GM23338 (cell line): ENCODE data around the gene SLC19A2. TPM values are rescaled to one million over a fixed set of nuclear protein-coding genes. Genes with fewer than 3 reads are reported as not detected.
A peak's percentile ranks its signal among the peaks of the same experiment; 100 is the strongest.

Experiments
- ATAC-seq: fragments of 200-7000 bp; cut with Tn5 transposase; 3 replicates; pipeline ENCODE4 v1.9.1; 2020
- DNase-seq: peaks from one replicate; pipeline ENCODE4 v3.0.0-alpha.2; 2015; ENCODE audit warnings: low spot score
- H2AFZ ChIP-seq: fragments of 200-600 bp; sonication (generic); 2 replicates; pipeline ENCODE4 v1.8.0; 2016; ENCODE audit warnings: antibody characterized with exemption, mild to moderate bottlenecking, moderate library complexity
- H3F3A ChIP-seq: fragments of 200-600 bp; sonication (generic); replicated peaks from 2 replicates; pipeline ENCODE4 v1.8.0; 2017; ENCODE audit warnings: antibody characterized with exemption, mixed run types, low read depth
- H3K27ac ChIP-seq: fragments of 200-600 bp; sonication (generic); 2 replicates; pipeline ENCODE4 v1.6.1; 2016; ENCODE audit warnings: low read depth
- H3K27me3 ChIP-seq: fragments of 200-600 bp; sonication (generic); 2 replicates; pipeline ENCODE4 v1.8.0; 2016; ENCODE audit warnings: mild to moderate bottlenecking, mixed run types, moderate library complexity; ENCODE audit not compliant: insufficient read depth
- H3K36me3 ChIP-seq: fragments of 200-600 bp; sonication (generic); 2 replicates; pipeline ENCODE4 v1.8.0; 2016; ENCODE audit warnings: mild to moderate bottlenecking; ENCODE audit not compliant: insufficient read depth
- H3K4me1 ChIP-seq: fragments of 200-600 bp; sonication (generic); 2 replicates; pipeline ENCODE4 v1.8.0; 2016; ENCODE audit warnings: mild to moderate bottlenecking, moderate library complexity; ENCODE audit not compliant: insufficient read depth
- H3K4me2 ChIP-seq: fragments of 200-600 bp; sonication (generic); 2 replicates; pipeline ENCODE4 v1.7.1; 2017; ENCODE audit warnings: mixed run types
- H3K4me3 ChIP-seq: fragments of 200-600 bp; sonication (generic); 2 replicates; pipeline ENCODE4 v1.6.1; 2016; ENCODE audit warnings: mixed run types
- H3K79me2 ChIP-seq: fragments of 200-600 bp; sonication (generic); replicated peaks from 2 replicates; pipeline ENCODE4 v1.8.0; 2017; ENCODE audit warnings: mild to moderate bottlenecking; ENCODE audit not compliant: insufficient read depth
- H3K9me2 ChIP-seq: fragments of 200-600 bp; sonication (generic); 2 replicates; pipeline ENCODE4 v1.8.0; 2017; ENCODE audit not compliant: insufficient read depth
- H4K20me1 ChIP-seq: fragments of 200-600 bp; sonication (generic); replicated peaks from 2 replicates; pipeline ENCODE4 v1.8.0; 2017; ENCODE audit warnings: mild to moderate bottlenecking; ENCODE audit not compliant: insufficient read depth
- H3K27ac Mint-ChIP-seq: 2 replicates; pipeline ENCODE4 v1.8.0; 2020; ENCODE audit warnings: inconsistent platforms, mild to moderate bottlenecking, moderate library complexity, mixed read lengths
- H3K27me3 Mint-ChIP-seq: 3 replicates; pipeline ENCODE4 v1.8.0; 2022; ENCODE audit warnings: low read depth, mild to moderate bottlenecking, moderate library complexity, mixed read lengths, inconsistent platforms; ENCODE audit not compliant: insufficient read depth, poor library complexity
- H3K36me3 Mint-ChIP-seq: 3 replicates; pipeline ENCODE4 v1.8.0; 2021; ENCODE audit warnings: low read depth, mild to moderate bottlenecking, inconsistent platforms, moderate library complexity, mixed read lengths
- H3K4me1 Mint-ChIP-seq: 3 replicates; pipeline ENCODE4 v1.8.0; 2020; ENCODE audit warnings: mild to moderate bottlenecking, inconsistent platforms, mixed read lengths
- H3K4me3 Mint-ChIP-seq: 3 replicates; pipeline ENCODE4 v1.8.0; 2021; ENCODE audit warnings: moderate library complexity, mild to moderate bottlenecking, inconsistent platforms, mixed read lengths
- H3K9me3 Mint-ChIP-seq: 3 replicates; pipeline ENCODE4 v1.8.0; 2020; ENCODE audit warnings: moderate library complexity, mild to moderate bottlenecking, inconsistent platforms, mixed read lengths
- CREB1 ChIP-seq: fragments of 250-450 bp; sonication (Bioruptor Pico); IDR thresholded peaks from 2 replicates; pipeline ENCODE4 v1.5.0; 2020; ENCODE audit warnings: low read depth, mild to moderate bottlenecking, moderate library complexity
- EZH2 ChIP-seq: fragments of 200-600 bp; sonication (generic); IDR thresholded peaks from one replicate; pipeline ENCODE4 v1.8.0; 2017; ENCODE audit warnings: antibody characterized with exemption, mild to moderate bottlenecking, low read depth; ENCODE audit not compliant: unreplicated experiment
- EZH2phosphoT487 ChIP-seq: fragments of 200-600 bp; sonication (generic); IDR thresholded peaks from one replicate; pipeline ENCODE4 v1.8.1; 2018; ENCODE audit warnings: antibody characterized with exemption; ENCODE audit not compliant: unreplicated experiment
- JUNB ChIP-seq: IDR thresholded peaks from one replicate; pipeline ENCODE4 v1.6.1; 2016; ENCODE audit warnings: antibody characterized with exemption; ENCODE audit not compliant: unreplicated experiment
- NANOG ChIP-seq: IDR thresholded peaks from 2 replicates; pipeline ENCODE4 v1.6.1; 2016; ENCODE audit warnings: antibody characterized with exemption, borderline replicate concordance
- POLR2AphosphoS5 ChIP-seq: IDR thresholded peaks from 2 replicates; pipeline ENCODE4 v1.6.1; 2016; ENCODE audit warnings: antibody characterized with exemption, low read depth
- STAT1 ChIP-seq: IDR thresholded peaks from one replicate; pipeline ENCODE4 v1.6.1; 2016; ENCODE audit warnings: antibody characterized with exemption; ENCODE audit not compliant: unreplicated experiment
- ZNF114 ChIP-seq: fragments of 250-450 bp; sonication (Bioruptor Pico); IDR thresholded peaks from 2 replicates; pipeline ENCODE4 v1.5.0; 2020; ENCODE audit warnings: mild to moderate bottlenecking, moderate library complexity
- ZNF331 ChIP-seq: fragments of 250-450 bp; sonication (Bioruptor Pico); IDR thresholded peaks from 2 replicates; pipeline ENCODE4 v1.5.0; 2020; ENCODE audit warnings: low read depth, mild to moderate bottlenecking, moderate library complexity
- polyA plus RNA-seq: library from polyadenylated mRNA; unstranded; fragments of >200 nt; fragmentation: Nextera tagmentation; extraction: Ambion mirVana; gene quantifications from 2 replicates; pipeline ENCODE4 v1.2.1, GENCODE V29; 2016
- total RNA-seq: library from RNA; depleted of rRNA; stranded (reverse); fragments of >200 nt; shearing (Covaris generic); gene quantifications from 2 replicates; pipeline ENCODE4 v1.2.3, GENCODE V29; 2014
- TF ChIP-seq, protein P1 (sequence below), 2 experiments: fragments of 200-600 bp in 1 of 2; sonication (generic) in 1 of 2; conservative IDR thresholded peaks; 2 replicates each; pipeline versions ENCODE4 v1.5.1 to v1.6.1; 2016 to 2017; ENCODE audit warnings: antibody characterized with exemption in 2 of 2, low read depth in 2 of 2, mild to moderate bottlenecking in 2 of 2, moderate library complexity in 1 of 2
- TF ChIP-seq, protein P2 (sequence below): IDR thresholded peaks from one replicate; pipeline ENCODE4 v1.6.1; 2018; ENCODE audit warnings: antibody characterized with exemption; ENCODE audit not compliant: unreplicated experiment
- TF ChIP-seq, protein P3 (sequence below): IDR thresholded peaks from 2 replicates; pipeline ENCODE4 v1.6.1; 2016; ENCODE audit warnings: antibody characterized with exemption
- TF ChIP-seq, protein P4 (sequence below): fragments of 250-450 bp; sonication (Bioruptor Pico); IDR thresholded peaks from 2 replicates; pipeline ENCODE4 v1.5.0; 2020; ENCODE audit warnings: mild to moderate bottlenecking, moderate library complexity

Gene SLC19A2
- total and polyA plus RNA-seq, 2 experiments from 2014 or later, result 11.1 to 39.1 TPM

DNA sequence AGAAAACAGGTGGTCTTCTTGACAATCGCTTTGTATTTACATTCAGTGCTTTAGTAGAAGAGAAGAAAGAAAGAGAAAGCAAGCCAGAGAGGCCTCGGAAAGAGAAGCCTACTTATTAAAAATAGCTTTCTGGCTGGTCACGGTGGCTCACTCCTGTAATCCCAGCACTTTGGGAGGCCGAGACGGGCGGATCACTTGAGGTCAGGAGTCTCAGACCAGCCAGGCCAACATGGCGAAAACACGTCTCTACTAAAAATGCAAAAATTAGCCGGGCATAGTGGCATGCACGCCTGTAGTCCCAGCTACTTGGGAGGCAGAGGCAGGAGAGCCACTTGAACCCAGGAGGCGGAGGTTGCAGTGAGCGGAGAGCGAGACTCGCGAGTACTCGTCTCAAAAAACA is 1.8 kb upstream of the SLC19A2 start:
- ATAC-seq, result no peak
- H3K4me1 Mint-ChIP-seq, result peaks cover 46% of the 10 kb centered on the region
- no peak for TF ChIP-seq ZNF114
- TF ChIP-seq NANOG, result no peak
- no peak for TF ChIP-seq EZH2phosphoT487
- TF ChIP-seq, protein P1, sequence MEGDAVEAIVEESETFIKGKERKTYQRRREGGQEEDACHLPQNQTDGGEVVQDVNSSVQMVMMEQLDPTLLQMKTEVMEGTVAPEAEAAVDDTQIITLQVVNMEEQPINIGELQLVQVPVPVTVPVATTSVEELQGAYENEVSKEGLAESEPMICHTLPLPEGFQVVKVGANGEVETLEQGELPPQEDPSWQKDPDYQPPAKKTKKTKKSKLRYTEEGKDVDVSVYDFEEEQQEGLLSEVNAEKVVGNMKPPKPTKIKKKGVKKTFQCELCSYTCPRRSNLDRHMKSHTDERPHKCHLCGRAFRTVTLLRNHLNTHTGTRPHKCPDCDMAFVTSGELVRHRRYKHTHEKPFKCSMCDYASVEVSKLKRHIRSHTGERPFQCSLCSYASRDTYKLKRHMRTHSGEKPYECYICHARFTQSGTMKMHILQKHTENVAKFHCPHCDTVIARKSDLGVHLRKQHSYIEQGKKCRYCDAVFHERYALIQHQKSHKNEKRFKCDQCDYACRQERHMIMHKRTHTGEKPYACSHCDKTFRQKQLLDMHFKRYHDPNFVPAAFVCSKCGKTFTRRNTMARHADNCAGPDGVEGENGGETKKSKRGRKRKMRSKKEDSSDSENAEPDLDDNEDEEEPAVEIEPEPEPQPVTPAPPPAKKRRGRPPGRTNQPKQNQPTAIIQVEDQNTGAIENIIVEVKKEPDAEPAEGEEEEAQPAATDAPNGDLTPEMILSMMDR (conservative IDR thresholded peaks at IDR 0.05; ENCODE audit: low read depth in 2 of 2), result no peak
- no peak for TF ChIP-seq STAT1
- TF ChIP-seq, protein P2, sequence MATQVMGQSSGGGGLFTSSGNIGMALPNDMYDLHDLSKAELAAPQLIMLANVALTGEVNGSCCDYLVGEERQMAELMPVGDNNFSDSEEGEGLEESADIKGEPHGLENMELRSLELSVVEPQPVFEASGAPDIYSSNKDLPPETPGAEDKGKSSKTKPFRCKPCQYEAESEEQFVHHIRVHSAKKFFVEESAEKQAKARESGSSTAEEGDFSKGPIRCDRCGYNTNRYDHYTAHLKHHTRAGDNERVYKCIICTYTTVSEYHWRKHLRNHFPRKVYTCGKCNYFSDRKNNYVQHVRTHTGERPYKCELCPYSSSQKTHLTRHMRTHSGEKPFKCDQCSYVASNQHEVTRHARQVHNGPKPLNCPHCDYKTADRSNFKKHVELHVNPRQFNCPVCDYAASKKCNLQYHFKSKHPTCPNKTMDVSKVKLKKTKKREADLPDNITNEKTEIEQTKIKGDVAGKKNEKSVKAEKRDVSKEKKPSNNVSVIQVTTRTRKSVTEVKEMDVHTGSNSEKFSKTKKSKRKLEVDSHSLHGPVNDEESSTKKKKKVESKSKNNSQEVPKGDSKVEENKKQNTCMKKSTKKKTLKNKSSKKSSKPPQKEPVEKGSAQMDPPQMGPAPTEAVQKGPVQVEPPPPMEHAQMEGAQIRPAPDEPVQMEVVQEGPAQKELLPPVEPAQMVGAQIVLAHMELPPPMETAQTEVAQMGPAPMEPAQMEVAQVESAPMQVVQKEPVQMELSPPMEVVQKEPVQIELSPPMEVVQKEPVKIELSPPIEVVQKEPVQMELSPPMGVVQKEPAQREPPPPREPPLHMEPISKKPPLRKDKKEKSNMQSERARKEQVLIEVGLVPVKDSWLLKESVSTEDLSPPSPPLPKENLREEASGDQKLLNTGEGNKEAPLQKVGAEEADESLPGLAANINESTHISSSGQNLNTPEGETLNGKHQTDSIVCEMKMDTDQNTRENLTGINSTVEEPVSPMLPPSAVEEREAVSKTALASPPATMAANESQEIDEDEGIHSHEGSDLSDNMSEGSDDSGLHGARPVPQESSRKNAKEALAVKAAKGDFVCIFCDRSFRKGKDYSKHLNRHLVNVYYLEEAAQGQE, result no peak
- TF ChIP-seq, protein P3, sequence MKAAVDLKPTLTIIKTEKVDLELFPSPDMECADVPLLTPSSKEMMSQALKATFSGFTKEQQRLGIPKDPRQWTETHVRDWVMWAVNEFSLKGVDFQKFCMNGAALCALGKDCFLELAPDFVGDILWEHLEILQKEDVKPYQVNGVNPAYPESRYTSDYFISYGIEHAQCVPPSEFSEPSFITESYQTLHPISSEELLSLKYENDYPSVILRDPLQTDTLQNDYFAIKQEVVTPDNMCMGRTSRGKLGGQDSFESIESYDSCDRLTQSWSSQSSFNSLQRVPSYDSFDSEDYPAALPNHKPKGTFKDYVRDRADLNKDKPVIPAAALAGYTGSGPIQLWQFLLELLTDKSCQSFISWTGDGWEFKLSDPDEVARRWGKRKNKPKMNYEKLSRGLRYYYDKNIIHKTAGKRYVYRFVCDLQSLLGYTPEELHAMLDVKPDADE, result no peak
- TF ChIP-seq JUNB, result no peak
- TF ChIP-seq EZH2, result no peak
- TF ChIP-seq POLR2AphosphoS5, result no peak
- no peak for TF ChIP-seq ZNF331 (CRISPR knock-in tag)
- TF ChIP-seq, protein P4, sequence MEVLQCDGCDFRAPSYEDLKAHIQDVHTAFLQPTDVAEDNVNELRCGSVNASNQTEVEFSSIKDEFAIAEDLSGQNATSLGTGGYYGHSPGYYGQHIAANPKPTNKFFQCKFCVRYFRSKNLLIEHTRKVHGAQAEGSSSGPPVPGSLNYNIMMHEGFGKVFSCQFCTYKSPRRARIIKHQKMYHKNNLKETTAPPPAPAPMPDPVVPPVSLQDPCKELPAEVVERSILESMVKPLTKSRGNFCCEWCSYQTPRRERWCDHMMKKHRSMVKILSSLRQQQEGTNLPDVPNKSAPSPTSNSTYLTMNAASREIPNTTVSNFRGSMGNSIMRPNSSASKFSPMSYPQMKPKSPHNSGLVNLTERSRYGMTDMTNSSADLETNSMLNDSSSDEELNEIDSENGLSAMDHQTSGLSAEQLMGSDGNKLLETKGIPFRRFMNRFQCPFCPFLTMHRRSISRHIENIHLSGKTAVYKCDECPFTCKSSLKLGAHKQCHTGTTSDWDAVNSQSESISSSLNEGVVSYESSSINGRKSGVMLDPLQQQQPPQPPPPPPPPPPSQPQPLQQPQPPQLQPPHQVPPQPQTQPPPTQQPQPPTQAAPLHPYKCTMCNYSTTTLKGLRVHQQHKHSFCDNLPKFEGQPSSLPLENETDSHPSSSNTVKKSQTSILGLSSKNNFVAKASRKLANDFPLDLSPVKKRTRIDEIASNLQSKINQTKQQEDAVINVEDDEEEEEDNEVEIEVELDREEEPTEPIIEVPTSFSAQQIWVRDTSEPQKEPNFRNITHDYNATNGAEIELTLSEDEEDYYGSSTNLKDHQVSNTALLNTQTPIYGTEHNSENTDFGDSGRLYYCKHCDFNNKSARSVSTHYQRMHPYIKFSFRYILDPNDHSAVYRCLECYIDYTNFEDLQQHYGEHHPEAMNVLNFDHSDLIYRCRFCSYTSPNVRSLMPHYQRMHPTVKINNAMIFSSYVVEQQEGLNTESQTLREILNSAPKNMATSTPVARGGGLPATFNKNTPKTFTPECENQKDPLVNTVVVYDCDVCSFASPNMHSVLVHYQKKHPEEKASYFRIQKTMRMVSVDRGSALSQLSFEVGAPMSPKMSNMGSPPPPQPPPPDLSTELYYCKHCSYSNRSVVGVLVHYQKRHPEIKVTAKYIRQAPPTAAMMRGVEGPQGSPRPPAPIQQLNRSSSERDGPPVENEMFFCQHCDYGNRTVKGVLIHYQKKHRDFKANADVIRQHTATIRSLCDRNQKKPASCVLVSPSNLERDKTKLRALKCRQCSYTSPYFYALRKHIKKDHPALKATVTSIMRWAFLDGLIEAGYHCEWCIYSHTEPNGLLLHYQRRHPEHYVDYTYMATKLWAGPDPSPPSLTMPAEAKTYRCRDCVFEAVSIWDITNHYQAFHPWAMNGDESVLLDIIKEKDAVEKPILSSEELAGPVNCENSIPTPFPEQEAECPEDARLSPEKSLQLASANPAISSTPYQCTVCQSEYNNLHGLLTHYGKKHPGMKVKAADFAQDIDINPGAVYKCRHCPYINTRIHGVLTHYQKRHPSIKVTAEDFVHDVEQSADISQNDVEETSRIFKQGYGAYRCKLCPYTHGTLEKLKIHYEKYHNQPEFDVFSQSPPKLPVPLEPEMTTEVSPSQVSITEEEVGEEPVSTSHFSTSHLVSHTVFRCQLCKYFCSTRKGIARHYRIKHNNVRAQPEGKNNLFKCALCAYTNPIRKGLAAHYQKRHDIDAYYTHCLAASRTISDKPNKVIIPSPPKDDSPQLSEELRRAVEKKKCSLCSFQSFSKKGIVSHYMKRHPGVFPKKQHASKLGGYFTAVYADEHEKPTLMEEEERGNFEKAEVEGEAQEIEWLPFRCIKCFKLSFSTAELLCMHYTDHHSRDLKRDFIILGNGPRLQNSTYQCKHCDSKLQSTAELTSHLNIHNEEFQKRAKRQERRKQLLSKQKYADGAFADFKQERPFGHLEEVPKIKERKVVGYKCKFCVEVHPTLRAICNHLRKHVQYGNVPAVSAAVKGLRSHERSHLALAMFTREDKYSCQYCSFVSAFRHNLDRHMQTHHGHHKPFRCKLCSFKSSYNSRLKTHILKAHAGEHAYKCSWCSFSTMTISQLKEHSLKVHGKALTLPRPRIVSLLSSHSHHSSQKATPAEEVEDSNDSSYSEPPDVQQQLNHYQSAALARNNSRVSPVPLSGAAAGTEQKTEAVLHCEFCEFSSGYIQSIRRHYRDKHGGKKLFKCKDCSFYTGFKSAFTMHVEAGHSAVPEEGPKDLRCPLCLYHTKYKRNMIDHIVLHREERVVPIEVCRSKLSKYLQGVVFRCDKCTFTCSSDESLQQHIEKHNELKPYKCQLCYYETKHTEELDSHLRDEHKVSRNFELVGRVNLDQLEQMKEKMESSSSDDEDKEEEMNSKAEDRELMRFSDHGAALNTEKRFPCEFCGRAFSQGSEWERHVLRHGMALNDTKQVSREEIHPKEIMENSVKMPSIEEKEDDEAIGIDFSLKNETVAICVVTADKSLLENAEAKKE (CRISPR knock-in tag), result no peak
- no peak for TF ChIP-seq CREB1 (CRISPR knock-in tag)
- peak overlapping the region; percentile 86; the same call in 2 of the 3 replicates for H3K4me3 Mint-ChIP-seq
- Histone ChIP-seq H3K4me2 (peak overlapping the region; percentile 91), H3K79me2 (peaks cover 27% of the 10 kb centered on the region), H3K27ac (no peak overlapping the region), H3K4me3 (peak overlapping the region; percentile 73; the same call in 1 of the 2 replicates), H3F3A (no peaks in the 10 kb centered on the region; the same call in 1 of the 2 replicates), H3K4me1 (peaks cover 31% of the 10 kb centered on the region), H2AFZ (no peak overlapping the region), H3K9me2 (no peaks in the 10 kb centered on the region), H3K36me3 (no peaks in the 10 kb centered on the region), H3K27me3 (no peaks in the 10 kb centered on the region), H4K20me1 (peaks cover 7% of the 10 kb centered on the region; the same call in 1 of the 2 replicates)
- 0 out of 2 replicates have a peak overlapping the region, but pooled peaks have one; percentile 38 for H3K27ac Mint-ChIP-seq
- no peak for DNase-seq
- H3K9me3 Mint-ChIP-seq, result no peaks in the 10 kb centered on the region
- H3K27me3 Mint-ChIP-seq, result peaks cover 2% of the 10 kb centered on the region
- H3K36me3 Mint-ChIP-seq, result no peaks in the 10 kb centered on the region
